GM18526 (cell line): Measurements from ENCODE around the gene TMEM184B.

Source experiments
- POLR2A ChIP-seq: IDR thresholded peaks from 3 replicates; pipeline ENCODE4 v1.6.1; 2011; ENCODE audit not compliant: insufficient read length; ENCODE audit errors: extremely low read depth

Gene TMEM184B

DNA sequence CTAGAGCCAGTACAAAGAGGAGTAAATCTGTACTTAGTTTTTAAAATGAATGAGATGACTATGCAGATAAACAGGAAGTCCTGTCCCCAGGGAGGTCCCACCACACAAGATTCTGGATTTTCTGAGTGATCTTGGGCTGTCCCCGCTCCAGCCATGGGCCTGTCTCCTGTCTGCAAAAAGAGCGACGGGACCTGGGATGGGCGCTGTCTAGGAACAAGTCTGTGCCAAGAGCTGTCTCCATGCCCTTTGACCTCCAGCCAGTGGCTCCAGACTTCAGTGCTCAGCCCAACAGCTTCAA is 38.5 kb upstream of the TMEM184B start:
- no peak for TF ChIP-seq POLR2A

DNA sequence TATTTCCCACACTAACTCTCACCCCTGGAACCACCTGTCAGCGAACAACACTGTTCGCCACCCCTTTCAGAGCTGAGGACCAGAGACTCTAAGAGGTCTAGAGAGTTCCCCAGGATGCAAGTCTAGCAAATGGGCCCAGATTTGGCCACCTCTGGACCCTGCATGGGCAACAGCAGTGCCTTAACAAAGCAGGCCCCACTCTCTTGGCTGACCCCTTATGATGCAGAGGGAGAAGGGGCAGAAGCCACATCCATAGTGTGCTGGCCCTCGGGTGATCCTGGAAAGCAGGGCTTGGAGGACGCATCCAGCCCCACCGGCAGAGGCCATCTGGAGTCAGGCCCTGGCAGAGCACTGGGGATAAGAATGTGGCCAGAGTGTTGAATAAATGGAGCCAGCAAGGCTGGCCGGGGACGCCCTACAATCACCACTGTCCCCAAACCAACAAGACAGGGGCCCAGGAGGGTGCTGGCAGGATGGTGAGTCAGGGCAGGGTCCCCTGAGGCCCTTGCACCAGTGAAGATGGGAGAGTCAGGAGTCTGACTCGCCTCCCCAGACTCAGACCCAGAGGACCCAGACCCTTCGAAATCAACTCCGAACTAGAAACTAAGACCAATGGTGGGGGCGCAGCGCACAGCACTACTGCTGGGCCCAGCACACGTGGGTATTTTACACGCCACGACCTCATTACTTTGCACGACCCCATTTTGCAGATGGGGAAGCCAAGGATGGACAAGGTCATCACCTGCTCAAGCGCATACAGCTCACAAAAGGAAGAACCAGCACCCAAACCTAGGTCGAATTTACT is 37.9 kb upstream of the TMEM184B start:
- no peak for TF ChIP-seq POLR2A

DNA sequence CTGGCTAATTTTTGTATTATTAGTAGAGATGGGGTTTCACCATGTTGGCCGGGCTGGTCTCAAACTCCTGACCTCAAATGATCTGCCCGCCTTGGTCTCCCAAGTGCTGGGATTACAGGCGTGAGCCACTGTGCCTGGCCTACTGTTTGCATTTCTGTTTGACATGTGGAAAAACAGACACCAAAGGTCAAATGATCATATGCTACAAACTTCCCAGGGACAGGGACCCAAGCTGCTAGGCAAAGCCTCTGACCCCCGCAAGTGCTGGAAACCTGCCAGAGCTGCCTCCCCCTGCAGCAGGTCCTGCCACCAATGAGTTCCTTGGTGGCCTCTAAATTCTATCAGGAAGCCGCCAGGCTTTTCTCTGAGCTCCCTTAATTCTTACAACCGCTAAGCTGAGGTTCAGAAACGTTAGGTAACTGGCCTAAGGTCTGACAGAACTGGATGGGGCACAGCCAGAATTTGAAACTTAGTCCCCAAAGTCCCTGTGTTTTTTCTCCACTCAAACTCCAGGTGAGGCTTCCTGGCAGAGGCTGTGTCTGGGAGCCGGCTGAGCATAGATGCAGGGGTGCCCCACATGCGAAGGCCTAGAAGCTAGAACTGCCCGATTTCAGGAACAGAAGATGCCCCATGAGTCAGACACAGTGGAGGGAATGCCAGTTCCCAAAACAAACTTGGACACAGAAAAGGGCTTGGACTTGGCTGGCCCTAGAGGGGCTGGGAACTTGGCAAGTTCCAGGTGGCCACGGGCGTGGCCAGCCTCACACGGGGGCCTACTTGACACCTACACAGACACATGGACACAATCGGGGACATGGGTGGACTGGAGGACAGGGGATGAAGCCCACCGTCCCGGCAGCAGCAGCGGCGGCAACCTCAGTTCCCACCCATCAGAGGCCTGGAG is 37.1 kb upstream of the TMEM184B start:
- TF ChIP-seq POLR2A: no peak

DNA sequence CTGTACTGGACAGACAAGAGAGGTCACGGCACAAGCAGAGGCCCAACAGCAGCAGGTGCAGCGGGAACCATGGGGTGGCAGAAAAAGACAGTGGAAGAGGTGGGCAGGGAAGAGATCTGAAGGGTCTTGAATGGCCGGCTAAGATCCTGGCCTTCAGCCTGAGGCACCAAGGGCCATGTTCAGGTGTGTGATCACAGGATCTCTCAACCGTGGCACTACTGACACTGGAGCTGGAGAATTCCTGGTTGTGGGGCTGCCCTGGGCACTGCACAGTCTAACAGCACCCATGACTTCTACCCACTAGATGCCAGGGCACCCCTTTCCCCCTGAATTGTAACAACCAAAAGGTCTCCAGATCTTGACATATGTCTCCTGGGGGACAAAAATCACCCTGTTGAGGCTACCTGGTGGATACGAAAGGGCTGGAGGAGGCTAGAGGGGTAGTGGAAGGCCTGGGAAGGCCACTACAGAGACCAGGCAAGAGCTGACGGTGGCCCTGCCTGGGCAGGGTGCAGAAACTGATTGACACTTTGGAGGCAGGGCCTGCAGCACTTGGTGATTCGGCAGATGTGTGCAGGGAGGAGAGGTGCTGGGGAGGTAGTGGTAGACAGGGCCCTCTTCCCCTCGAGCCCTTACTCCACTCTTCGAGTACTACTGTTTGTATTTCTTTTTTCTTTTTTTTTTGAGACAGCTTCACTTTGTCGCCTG is 36.1 kb upstream of the TMEM184B start:
- TF ChIP-seq POLR2A: no peak

DNA sequence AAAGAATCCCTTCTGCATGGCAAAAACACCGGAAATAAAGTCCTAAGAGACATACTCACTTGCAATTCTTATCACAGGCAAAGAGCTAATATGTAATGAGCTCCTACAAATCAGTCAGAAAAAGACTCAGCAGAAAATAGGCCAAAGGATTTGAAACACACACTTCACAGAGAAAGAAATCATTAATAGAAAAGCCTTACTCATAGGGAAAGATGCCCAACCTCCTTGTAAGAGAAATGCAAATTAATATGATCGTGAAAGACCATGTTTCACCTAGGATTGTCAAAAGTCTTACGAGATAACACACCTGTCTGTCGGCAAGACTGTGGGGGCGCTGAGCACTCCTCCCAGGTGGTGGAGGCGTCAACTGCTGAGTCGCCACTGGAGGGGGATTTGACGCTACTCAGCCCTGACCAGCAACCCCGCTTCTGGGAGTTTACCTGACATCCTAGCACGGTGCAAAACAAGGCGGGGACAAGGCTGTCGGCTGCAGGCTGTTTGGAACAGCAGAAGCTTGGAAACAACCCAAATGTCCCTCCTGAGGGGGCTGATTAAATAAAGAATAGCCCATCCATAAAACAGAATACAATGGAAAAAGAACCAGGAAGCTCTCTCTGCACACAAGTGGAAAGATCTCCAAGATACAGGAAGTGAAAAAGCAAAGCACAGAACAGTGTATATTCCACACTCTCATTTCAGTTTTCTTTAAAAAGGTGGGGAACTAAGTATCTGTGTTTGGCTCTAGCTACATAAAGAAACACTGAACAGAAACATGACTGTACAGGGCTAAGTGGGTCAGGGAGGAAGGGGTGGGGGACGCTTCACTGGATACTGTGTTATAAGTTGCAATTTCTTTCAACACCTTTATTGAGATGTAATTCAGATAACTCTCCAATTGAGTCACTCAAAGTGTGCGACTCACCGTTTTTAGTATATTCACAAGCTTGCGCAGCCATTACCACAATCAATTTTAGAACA is 33.0 kb upstream of the TMEM184B start:
- TF ChIP-seq POLR2A: no peak

DNA sequence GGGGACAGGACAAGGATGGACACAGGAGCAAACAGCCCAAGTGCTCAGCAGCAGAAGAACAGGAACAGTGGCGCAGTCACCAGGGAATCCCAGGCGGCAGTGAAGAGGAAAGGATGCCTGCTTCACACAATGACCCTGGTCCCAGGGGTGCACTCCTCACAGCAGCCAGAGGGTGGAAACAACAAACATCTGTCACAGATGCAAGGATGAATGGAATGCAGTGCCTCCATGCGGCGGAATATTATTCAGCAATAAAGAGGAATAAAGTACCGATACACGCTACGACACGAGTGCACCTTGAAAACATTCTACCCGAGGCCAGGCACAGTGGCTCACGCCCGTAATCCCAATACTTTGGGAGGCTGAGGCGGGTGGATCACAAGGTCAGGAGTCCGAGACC is 31.7 kb upstream of the TMEM184B start:
- TF ChIP-seq POLR2A: no peak

DNA sequence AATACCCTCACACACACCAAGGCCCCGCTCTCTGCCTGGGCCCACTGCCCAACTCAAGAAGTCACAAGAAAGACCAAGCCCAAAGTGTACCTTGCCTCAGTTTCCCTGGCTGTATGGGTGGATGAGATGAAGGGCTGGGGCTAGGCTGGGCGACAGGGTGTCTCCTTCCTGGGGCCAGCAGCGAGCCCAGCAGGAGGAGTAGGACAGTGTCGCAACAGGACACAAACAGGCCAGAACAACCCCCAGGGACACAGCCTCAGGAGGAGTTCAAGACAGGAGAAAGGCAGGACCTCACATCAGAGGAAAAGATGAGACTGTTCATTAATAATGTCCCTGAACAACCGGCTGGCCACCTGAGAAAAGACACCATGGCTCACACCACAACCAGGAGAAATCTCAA is 31.2 kb upstream of the TMEM184B start:
- no peak for TF ChIP-seq POLR2A

DNA sequence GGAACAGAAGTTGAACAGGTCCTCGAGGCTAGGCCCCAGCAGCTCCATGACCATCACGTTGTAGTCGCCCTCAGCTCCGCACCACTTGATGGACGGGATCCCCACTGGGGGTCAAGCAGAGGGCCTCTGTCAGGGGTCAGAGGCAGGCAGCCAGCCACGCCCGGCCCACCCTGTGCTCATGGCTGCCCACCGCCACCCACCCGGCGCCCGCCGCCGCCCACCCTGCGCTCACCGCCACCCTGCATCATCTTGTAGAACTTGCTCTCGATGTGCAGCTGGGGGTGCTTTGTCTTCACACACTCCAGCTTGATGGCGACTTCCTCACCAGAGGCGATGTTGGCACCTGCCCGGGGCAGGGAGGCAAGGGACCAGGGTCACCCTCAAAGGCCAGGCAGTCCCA is 30.1 kb upstream of the TMEM184B start:
- no peak for TF ChIP-seq POLR2A

DNA sequence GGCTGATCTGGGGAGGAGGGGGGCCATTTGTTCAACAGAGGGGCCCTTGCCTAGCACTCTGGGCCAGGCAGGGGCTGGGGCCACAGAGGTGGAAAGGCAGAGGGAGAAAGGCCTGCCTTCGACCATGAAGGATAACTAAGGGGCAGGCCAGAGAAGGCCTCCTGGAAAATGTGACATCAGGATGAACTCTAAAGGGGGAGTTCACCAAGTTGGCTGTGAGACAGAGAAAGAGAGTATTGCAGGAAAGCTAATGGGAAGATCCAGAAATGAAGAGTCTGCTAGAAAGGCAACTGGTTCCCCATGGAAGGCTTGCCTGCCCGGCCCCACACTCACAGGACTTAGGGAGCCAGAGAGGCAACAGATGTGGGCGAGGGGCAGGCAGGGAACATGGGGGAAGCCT is 28.1 kb upstream of the TMEM184B start:
- no peak for TF ChIP-seq POLR2A

DNA sequence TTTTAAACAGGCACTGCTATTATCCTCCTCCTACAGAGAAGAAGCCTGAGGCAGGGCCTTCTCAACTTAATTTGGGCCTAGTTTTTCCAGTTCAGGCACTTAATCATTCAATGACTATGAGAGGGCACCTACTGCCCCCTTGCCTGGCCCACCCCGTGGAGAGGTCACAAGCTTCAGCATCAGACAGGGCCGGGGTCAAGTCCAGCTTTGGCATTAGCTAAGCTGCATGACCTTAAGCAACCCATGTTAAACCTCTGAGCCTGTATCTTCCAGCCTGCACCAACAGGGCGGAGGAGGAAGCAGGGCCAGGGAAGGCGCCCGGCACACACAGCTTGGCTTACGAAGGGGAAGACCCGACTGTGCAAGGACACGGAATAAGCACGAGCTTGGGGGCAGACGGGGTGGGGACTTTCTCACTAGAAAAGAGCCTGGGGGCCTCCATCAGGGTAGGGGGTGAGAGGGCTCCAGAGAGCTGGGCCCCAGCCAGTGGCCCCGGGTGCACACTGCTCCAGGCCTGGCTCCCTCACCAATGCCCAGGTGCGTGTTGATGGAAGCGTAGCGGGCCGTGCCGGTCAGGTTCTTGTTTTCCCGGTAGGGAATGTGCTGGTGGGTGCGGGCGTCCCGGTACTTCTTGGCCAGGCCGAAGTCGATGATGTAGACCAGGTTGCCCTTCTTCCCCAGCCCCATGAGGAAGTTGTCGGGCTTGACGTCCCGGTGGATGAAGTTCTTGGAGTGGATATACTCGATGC is 27.6 kb upstream of the TMEM184B start:
- TF ChIP-seq POLR2A: no peak

DNA sequence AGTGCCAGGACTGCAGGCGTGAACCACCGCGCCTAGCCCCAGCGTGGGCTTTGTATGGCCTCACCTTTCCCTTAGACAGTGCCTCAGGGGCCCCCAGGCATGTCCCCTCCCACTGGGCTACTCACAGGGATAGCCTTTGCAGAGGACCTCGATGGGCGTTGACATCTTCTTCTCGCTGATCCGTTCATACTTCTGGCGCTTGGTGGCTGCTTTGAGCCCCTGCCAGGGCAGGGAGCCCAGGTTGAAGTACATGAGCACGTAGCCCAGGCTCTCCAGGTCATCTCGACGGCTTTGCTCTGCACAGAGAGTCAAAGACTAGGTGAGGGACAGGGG is 26.9 kb upstream of the TMEM184B start:
- no peak for TF ChIP-seq POLR2A

DNA sequence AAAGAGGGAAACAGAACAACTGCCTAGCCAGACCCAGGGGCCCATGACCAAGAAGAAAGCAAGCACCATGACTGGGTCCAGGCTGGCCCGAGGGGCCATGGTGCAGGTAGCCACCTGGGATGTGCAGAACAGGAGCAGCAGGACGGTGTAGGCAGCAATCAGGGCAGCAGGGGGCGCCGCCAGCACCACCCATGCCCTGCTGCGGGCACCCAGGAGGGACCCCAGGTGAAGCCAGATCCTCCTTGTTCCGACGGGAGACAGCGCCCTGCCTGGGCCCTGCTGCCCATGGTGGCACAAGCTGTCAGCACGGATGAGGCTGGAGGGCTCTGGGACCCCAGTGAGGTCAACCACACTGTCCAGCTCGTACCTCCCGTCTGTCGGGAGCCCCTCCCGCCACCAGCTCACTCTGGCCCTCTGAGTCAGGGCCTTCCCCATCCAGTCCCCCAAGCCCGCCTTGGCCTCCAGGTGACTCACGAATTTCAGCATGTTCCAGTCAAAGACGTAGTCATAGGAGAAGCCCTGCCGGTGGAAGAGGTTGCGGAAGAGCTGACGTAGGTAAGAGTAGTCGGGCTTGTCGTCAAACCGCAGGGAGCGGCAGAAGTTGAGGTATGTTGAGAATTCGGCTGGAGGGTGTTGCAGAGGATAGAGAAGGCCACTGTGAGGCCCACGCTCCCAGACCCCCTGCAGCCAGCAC is 25.6 kb upstream of the TMEM184B start:
- TF ChIP-seq POLR2A: no peak

DNA sequence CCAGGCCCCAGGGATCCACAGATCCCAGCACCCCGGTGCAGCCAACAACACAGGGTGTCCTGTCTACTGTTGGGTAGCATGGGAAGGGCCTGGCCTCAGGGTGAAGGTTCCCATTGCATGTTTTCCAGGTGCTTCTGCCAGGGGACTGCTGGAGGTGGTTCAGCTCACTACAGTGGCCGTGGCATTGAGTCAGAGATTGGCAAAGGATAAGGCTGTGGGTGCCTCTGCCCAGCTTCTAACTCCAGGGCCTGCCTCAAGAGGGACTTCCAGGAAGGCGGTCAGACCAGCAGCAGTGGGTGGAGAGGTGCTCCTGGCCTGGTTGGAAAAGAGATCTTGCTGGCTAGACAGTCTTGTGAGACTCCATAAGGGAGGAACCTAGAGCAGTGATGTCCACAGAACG is 23.6 kb upstream of the TMEM184B start:
- no peak for TF ChIP-seq POLR2A

DNA sequence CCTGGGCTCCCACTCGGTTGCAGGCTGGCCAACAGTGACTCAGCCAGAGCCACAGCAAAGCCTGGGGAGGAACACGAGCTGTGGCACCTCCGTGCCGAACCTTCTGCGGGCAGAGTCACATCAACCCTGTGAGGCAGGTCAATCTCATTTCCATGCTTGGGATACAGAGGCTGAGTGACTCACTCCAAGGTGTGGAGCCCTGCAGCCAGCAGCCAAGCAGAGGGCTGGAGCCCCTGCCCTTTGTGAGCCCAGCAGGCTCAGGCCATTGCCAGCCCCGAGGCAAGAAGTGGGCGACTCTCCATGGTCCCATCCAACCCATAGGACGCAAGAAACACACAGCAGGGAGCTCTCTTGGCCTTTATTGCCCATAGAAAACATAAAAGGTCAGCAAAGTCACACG is 23.1 kb upstream of the TMEM184B start:
- no peak for TF ChIP-seq POLR2A
